Fibroblast of upper back skin (primary cell): Measurements from ENCODE around the gene MXD4.

Experiments used
- DNase-seq: peaks from one replicate; pipeline ENCODE4 v3.0.0-alpha.2; 2013

The MXD4 gene

DNA sequence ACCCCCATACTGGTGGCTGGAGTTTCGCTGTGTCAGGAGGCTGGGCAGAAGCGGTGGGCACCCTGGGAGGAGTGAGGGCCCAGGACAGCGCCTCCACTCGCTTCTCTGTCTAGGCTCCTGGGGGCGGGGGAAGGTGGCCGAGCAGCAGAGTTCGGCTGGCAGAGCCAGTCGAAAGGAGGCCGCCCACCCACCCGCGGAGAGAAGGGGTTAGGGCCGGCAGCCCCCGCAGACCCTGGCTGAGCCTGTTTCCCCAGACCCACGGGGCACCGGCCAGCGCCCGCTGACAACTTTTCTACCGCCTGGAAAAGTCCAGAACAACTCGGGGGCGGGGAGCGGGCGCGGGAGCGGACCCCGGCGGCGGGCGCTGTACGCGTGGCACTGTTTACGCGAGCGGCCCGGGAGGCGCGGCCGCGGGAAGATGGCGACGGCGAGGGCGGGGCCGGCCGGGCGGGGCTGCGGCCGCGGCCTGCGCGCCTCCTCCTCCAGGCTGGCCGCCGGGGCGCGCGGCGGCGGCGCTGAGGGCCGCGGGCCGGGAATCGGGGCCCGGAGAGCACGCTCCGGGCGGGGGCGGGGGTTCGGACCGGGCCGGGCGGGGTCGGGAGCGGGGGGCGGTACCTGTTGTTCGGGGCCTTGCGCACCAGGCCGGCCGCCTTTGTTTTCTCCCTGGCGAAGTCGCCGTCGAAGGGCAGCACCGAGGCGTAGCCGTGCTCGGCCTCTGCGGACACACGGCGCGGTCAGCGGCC, 628 bp downstream of the MXD4 start:
- DNase-seq, result peak; percentile 45

DNA sequence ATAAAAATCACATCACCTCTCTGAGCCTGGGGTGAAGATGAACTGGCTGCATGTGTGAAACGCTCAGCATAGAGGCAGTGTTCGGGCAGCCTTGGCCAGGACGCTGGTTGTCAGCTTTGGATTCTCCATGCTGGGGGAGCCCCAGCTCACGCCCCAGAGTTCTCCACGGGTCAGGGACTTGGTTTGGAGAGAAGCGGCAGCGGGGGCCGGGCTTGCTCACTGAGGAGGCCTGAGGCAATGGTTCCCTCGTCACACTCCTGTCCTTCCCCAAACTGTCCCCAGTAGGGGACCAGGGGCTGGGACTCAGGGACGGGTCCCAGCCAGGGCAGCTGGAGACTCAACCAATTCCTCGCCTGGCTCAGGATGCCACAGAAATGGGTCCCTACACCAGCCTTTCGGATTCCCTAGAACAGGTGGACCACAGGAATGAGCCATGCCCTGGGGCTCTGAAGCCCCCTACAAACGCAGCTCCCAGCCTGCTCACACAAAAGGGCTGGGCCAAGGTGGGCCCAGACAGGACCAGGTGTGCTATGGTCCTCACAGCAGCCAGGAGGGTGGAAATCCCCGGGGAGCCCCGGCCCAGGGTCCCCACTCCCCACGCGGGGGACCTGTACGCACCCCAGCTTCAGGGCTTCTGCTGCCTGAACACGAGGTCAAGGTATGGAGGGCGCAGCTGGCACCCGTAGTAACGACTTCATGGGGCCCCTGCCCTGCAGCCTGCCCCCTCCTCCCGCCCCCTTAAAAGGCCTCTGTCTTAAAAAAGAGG, 1.4 kb downstream of the MXD4 start:
- DNase-seq, result no peak

DNA sequence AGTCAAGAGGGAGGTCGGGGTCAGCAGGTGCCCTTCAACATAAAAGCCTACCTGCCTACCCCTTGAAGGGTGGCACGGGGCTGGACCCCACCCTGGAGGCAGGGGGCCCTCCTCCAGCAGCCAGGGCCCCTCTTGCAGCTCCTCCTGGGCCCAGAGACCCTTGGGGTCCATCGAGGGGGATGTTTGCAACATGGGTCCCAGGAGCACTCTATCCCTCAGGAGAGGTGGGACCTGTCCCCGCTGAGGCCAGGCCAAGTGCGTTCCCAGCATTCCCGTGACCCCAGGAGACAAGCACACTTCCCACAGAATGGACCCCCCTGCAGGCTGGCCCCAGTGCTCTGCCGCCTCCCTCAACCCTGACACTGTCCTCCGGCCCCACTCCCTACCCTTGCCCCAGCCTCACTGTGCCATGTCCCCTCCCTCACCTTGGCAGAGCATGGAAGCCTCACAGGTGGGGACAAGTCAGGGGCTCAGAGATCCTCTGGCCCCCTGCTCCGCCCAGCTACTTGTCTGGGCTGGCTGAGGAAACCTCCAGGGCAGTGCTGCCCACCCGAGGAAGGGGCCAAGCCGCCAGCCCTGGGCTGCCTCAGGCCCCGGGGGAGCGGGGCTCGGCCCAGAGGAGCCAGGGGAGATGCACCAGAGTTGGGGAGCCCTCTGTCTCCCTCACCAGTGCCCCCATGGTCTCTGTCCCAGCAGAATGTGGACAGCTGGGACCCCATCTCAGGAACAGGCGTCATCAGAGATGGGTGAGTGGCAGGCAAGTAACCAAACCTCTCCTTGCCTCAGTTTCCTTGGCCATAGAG, 2.2 kb downstream of the MXD4 start:
- no peak for DNase-seq

DNA sequence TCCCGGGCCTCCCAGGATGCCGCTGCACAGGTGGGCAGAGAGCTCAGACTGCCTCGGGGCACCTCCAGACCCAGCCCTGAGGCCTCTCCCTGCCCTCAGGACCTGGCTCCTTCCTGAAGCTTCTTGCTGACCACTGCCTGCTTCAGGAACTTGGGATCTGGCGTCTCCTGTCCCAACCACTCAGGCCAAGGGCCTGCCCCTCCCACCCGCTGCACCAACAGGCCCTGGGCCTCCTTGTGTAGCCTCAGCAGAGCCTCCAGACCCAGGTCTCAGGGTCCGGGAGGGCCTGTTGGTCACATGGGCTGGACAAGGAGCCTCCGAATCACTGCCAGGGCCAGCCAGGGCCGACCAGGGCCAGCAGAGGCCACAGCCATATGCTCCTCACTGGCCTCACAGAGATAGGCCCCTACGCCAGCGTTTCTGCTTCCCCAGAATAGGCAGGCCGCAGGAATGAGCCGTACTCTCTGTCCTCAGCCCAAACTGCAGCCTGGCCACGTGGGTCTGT, 2.8 kb downstream of the MXD4 start:
- no peak for DNase-seq

DNA sequence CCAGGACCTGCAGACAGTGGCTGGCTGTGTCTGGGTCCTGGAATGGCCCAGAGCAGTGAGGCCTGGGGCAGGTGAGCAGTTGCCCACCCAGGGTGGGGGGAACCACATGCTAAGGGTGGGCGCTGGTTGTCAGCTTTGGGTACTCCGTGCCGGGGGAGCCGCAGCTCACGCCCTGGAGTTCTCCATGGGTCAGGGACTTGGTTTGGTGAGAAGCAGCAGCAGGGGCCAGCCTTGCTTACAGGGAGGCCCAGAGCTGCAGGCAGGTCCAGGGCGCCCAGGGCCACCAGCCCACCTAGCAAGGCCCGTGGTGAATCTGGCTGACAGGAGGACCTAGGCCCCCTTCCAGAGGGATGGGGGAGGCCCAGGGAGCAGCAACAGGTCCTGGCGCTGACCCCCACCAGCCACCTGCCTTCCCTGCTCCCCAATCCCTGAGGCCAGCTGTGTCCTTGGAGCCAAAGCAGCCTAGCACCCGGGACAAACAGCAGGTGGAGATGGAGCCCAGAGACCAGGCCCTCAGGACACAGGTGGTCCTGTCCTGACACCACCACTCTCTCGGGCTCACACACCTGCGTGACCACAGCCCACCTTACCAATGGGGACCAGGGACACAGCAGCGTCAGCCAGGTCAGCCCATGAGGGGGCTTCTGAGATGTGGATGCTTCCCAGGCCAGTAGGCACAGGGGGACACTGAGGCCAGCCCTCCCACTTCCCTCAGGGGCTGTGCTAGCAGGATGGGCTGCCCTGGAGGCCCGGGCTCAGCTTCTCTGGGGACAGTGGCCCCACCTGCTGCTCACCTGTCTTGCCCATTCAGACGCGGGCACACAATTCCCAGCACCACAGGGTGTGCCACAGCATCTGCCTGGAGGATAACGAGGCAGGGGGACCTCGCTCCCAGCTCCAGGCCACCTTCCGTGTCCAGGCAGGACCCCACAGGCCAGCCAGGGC, 3.5 kb downstream of the MXD4 start:
- no peak for DNase-seq

DNA sequence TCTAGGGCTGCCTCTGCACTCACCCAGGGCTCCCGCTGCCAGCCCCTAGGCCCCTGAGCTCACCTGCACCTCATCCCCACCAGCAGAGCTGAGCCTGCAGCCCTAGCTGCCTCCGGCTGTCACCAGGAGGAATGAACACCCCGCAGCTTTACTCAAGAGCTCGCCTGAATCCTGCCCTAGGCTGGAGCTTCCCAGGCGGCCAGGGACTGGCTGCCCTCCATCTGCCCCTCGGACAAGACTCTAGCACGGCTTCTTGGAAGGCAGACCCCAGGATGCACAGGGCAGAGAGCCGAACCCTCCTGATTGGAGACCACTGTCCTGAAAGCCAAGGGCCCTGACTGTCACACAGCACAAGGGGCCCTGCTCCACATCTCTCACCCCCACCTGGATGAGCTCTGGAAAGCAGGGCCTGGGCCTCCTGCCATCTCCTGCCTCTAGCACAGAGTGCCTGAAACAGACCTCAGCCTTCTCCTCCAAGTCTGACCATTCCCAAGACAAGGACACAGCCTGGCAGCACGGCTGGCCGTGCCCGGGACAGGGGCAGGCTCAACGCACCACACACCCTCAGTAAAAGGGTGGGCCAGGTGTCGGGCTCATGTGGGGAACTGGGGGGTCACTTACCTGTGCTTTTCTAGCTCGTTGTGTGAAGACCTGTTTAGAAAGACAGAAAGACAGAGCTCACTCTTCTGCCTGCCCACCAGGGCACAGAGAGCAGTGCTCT, 4.4 kb downstream of the MXD4 start:
- DNase-seq, result no peak

DNA sequence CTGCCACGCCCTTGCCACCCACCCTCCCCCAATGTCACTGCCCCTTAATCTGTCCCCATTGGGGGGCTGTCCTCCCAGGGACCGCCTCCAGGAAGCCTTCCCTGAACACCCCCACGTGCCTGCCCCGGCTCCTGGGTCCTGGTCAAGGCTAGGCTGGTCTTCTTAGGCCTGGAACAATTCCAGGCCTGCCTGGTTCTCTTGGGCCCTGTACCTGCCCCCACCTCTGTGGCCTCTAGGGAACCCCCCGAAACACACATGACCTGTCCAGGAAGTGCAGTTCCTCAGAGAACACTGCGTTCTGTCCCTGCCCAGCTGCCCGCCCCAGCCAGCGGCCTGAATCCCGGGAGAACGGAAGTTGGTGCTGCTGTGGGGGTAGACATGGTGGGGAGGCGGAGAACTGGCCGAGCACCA, 5.1 kb downstream of the MXD4 start:
- DNase-seq, result no peak

DNA sequence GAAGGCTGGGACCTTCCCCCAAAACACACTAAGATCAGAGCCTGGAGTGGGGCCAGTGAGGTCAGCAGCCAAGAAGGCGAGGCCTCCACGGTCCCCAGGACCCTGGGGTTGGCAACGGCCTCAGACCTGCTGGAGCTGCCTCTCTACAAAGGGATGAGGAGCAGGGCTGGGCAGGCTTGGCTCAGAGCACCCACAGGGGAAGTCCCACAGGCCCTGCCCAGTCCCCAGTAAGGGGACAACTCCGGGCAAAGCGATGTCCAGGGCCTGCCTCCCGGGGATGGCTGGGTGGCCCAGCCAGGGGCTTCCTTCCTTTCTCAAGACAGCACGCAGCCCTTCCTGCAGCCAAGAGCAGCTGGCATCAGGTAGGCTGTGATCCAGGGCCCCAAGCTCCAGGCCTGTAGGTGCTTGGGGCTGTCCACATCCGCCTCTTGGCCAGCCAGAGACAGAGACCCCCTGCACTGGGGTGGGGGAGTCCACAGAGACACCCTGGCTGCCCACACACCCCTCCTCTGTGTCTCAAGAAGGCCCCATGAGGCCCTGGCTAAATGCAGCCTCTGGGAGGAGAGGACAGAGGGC, 5.7 kb downstream of the MXD4 start:
- DNase-seq, result no peak

DNA sequence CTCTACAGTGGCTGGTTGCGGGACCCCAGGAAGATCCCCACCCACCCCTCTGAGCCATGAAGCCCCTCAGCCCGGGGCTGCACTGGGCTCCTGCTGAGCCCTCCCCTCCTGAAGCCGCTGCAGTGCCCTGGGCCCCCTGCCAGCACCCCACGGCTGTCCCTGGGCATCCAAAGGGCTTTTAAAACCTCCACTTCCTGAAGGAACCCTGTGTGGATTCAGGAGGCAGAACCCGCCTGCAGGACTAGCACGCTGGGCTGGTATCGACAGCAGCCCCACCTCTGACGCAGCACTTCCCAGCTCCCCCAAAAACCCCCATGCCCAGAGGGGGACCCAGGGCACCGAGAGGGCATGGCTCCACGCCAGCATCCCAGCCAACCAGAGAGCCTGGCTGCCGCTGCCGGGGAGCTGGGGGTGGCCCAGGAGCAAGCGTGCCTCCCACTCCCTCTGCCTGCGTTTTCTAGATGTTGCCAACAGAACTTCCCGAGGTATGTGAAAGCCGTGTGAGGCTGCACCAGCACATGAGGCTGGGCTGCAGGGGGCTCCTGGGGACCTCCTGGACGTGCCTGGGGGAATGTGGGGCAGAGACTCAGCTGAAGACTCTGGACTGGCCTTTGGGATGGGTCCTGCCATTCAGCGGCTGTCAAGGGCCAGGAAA, 6.3 kb downstream of the MXD4 start:
- DNase-seq, result no peak

DNA sequence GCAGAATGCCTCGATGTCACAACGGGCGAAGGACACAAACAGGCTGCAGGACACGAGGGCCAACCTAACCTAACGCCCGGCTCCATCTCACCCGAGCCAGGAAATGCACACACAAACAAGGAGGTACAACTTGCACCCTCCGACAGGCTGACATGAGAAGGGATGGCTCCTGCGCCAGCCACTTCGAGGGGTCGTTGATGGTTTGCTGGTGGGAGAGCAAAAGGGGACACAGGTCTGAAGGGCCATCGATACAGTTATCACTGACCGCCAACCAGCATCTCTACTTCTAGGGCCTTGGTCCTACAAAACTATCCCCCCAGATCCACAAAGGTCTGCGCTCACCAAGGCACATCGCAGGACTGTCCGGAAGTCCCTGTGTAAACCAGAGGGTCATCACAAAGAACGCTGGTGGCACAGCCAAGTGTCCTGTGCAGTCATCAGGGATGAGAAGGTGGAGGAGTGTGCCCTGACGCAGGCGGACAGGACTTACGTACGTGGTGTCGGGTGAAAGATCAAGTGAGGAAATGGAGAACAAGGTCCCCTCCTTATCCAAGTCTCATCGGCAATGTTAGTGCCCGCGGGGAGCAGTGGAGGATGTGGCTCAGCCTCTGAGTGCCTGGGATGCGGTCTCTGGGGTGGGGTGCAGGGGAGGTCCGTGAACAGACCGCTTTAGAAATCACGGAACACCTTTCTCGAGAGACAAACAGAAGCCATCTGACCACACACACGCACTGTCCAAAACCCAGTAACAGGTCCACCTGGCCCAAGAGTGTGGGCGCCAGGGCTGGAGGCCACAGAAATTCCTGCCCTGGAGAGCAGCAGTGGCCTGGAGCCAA, 7.0 kb downstream of the MXD4 start:
- DNase-seq, result no peak

DNA sequence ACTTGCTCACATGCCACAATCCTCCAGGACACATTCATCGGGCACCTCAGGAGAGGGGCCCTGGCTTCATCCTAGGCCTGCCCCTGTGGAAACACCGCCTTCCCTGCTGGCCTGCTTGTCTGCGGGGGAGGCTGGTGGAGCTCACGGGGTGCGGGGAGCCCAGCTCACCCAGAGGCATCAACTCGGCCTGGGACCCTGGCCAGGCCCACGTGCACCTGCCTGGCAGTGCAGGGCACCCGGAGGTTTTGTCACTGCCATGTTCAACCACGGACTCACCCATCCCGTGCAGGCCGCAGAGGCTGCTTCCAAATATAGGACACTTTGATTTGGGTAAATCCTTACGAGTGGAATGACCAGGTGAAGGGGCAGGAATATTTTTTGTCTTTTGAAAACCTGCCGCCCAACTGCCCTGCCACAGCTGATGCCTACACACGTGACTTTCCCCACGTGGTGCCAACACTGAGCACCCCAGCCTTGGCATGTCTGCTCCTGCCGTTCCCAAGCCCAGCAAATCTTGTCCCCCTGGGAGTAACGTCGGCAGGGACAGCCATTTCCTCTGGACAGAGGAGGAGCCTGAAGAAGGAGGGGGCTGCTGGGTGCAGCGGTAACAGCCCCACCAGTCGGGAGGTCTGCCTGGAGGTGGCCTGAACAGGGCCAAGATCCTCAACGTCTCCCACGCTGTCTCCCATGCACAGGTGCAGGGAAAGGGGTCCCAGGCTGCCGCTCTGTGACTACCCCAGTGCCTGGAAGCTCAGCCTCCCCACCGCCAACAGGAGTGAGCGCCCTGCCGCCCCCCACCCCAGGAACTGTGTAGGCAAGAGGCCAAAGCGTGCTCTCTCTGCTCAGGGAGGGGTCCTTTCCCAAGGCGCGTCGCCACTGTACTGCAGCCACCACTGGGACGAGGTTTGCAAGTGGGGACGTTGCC, 8.5 kb downstream of the MXD4 start:
- no peak for DNase-seq

DNA sequence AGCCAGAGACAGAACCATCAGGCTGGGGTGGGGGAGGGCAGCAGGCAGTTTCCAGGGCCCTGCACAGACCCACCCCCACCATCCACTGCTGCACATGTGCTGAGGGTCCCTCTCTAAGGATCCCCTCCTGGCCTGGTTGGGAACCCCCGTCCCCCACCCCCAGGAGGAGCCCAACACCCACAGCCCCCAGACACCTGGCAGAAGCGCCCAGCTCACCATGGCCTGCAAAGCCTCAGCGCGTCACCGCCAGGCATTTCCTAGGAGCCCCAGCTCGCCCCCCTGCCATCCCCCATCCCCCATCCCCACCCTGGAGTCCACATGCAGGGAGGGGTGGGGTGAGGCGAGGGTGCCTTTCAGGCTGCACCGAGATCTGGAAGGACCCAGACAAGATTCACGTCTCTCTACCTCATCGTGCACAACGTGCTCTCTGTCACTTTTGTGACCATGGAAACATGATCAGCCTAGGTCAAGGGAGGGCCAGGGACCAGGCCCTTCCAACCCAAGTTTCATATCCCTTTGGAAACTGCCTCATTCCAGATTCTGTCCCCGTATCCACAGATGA, 9.3 kb downstream of the MXD4 start:
- DNase-seq, result no peak

DNA sequence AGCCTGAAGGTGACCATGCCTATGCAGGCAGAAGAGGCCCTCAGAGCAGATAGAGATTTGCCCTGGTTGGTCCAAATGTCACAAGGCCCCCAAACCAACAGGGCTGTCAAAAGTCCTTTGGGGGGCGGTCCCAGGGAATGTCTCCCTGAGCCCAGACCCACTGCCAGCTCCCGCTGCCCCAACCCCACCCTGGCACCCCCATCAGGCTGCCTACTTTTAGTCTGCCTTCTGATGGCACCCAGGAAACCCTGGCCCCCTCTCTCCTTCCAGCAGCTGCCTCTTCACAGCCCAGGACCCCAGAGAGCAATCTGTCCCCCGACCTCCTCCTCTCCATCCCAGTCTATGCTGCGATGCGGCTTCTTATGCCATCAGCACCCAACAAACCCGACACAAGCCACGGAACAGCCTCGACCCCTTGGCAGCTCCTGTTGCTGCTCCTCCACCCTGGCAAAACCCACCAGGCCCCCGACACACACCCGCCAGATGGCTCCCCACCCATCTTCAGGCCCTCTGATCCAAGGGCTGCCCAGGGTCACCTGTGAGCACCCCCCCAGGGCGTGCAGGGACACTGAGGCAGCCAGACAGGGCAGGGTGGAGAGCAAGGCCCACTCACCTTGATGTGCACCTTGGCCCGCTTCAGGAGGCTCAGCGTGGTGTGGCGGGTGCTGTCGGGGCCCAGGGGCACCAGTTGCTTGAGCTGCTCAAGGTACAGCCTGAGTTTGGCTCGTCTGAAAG, 9.9 kb downstream of the MXD4 start:
- no peak for DNase-seq

DNA sequence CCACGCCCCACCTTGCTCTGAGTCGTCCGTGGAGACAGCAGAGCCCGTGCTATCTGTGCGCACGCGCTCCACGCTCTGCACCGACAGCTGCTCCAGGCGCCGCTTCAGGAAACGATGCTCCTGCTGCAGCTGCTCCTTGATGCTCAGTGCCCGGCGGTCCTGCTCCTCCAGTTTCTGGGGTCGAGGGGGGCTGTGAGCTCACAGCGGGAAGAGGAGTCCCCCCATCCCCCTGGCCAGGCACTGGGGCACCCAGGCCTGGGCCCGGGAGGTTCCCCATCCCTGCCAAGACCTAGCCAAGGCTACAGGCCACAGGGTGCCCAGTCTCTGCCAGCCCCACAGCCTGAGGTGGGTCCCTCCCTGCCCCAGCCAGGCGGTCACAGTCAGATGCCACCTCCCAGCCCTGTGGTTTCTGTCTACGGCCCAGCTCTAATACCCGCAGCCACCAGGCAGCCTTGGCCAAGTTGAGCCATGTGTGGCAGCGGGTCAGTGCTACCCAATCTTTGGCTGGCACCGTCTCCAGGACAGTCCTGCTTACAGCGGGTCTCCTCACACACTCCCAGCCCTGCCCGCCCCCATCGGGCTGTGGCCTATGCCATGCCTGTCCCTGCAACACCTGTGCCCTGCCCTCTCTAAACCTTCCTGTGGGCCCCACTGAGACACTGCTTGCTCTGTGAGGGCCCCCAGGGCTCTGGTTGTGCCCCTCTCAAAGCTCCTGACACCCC, 10.7 kb downstream of the MXD4 start:
- no peak for DNase-seq

DNA sequence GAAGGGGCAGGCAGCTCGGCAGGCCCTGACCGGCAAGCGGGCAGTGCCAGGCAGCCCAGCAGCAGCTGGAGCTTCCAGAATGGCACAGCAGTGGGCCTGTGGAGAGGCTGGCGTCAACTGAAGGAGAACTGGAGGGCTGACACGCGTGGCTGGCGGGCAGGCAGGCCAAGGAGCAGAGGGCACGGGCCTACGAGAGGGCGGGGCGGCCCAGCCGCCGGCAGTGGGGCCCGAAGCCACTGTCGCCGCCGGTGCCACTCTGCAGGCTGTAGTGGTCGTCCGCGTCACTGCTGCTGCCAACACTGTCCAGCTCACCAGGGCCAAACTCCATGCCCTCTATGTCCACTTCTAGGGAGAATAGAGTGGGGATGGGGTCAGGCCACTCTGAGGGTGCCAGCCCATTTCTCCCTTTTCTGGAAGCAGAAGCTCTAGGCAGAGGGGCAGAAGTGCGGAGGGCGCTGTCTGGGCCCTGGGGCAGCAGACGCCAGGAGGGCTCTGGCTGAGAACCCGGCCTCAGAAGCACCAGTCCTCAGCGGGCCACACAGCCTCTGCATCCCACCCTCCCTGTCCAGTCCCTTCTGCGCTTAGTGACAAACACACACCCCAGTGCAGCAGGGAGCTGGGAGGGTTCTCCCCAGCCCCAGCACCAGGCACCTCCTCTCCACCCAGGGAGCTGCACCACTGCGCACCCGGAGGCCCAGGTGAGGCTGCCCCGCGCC, 11.4 kb downstream of the MXD4 start:
- no peak for DNase-seq
